ENCODE results near the gene ACSL4.

ACSL4 gene

DNA sequence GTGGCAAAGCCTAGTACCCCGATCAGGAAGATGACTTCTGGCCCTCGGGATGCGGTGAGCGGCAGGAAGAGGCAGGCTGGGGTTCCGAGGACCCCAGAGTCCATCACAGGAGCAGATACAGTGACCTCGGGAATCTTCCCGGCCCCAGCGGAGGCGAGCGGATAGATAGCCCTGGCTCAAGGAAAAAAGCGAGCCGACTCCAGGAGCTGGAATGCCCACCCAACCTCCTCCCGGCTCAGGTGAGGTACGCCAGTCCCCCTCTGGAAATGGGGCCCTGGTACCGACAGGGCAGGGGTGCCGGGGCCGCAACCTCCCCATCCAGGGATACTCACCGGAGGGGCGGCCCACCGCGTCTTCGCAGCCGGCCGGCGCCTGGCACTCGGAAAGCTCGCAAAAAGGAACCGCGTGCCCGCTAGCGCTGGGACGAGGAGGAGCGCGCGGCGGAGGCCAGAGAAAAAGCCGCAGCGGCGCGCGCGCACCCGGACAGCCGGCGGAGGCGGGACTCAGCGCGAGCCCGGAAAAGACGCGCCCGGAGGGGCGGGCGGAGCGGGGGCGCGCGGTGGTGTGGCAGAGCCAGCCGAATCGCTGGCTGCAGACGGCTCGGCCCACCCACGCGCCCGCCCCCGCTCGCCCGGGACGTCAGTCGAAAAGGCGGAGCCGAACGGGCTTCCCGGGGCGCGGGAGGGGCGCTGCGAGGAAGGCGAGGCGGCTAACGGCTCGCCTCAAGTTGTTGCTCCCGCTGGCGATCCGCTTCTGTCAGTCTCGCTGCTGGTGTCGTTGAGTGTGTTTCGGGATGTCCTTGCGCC, at the start of gene ACSL4:
ACSL4 (minus strand) TSS at position 451 of the 806 bp plus-strand sequence. CDS start 49,894 bp downstream, outside the sequence.
- peak; percentile 82 for DNase-seq (ENCODE audit: low read depth)
- TF ChIP-seq, protein P1, sequence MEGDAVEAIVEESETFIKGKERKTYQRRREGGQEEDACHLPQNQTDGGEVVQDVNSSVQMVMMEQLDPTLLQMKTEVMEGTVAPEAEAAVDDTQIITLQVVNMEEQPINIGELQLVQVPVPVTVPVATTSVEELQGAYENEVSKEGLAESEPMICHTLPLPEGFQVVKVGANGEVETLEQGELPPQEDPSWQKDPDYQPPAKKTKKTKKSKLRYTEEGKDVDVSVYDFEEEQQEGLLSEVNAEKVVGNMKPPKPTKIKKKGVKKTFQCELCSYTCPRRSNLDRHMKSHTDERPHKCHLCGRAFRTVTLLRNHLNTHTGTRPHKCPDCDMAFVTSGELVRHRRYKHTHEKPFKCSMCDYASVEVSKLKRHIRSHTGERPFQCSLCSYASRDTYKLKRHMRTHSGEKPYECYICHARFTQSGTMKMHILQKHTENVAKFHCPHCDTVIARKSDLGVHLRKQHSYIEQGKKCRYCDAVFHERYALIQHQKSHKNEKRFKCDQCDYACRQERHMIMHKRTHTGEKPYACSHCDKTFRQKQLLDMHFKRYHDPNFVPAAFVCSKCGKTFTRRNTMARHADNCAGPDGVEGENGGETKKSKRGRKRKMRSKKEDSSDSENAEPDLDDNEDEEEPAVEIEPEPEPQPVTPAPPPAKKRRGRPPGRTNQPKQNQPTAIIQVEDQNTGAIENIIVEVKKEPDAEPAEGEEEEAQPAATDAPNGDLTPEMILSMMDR (conservative IDR thresholded peaks at IDR 0.05; ENCODE audit: low read length), result no peak
- H3K4me3 ChIP-seq (ENCODE audit: low read length), result peak within 1 kb of the TSS; percentile 83

DNA sequence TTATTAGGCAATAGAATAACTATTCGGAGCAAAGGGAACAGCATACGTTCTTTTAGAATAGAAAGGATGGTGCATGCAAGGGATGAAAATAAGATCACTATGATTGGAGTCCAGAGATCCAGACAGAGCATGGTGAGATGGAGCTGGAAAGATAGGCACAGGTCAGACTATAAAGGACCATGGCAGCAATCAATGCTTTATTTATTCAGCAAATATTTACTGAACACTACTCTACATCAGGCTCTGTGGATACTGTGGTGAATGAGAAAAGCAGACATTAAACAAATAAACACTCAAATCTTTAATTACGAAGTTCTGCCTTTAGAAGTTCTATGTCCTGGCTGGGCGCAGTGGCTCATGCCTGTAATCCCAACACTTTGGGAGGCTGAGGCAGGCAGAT, 44.7 kb upstream of the ACSL4 start:
- TF ChIP-seq, protein P1 (conservative IDR thresholded peaks at IDR 0.05; ENCODE audit: low read length), result no peak
- H3K4me3 ChIP-seq (ENCODE audit: low read length), result no peak overlapping the region
- DNase-seq (ENCODE audit: low read depth), result no peak

DNA sequence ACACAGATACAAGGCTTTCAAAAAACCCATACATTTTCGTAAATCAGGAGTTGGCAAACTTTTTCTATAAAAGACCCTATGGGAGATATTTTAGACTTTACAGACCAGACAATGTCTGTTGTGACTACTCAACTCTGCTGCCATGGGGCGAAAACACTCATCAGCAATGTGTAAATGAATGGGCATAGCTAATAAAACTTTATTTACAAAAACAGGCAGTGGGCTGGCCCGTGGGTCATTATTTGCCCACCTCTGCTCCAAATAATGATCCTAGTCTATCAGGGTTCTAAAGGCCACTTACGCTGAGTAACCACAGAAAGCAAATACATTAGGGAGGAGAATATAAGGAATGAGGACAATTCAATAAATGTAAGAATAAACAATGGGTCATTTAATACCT, 43.9 kb upstream of the ACSL4 start:
- no peak overlapping the region for H3K4me3 ChIP-seq (ENCODE audit: low read length)
- DNase-seq (ENCODE audit: low read depth), result no peak
- TF ChIP-seq, protein P1 (conservative IDR thresholded peaks at IDR 0.05; ENCODE audit: low read length), result no peak

DNA sequence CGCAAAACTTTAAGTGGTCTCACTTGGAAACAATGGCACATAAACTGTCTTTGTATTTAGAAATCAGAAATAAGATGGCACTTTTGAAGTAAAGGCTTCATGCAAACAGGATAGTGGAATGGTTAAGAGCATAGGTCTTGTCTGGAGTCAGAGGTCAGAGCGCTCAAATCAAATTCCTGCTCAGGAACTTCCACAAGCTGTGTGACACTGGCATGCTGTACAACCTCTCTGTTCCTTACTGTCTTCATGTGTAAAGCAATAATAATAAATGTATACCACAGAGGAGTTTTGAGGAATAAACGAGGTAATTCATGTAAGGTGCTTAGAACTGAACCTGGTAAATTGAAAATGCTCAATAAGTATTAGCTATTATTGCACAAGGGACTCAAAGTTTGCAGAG, 43.4 kb upstream of the ACSL4 start:
- no peak for DNase-seq (ENCODE audit: low read depth)
- no peak overlapping the region for H3K4me3 ChIP-seq (ENCODE audit: low read length)
- TF ChIP-seq, protein P1 (conservative IDR thresholded peaks at IDR 0.05; ENCODE audit: low read length), result no peak

DNA sequence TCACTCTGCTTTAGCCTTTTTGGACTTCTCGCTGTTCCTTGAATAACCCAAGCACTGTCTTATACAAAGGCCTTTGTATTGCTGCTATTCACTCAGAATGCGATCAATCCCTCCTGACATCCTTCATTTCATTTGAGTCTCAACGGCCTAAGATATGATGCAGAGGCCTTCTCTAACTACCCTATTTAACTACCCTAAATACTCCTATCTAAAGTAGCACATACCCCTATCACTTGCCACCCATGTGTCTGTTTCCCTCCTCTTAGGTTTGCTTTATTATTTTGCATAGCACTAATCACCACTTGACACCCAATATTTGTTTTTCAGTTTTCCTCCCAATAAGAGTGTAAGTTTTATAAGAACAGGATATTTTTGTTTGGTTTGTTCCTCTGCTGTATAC, 42.3 kb upstream of the ACSL4 start:
- no peak for DNase-seq (ENCODE audit: low read depth)
- H3K4me3 ChIP-seq (ENCODE audit: low read length), result no peak overlapping the region
- TF ChIP-seq, protein P1 (conservative IDR thresholded peaks at IDR 0.05; ENCODE audit: low read length), result no peak

DNA sequence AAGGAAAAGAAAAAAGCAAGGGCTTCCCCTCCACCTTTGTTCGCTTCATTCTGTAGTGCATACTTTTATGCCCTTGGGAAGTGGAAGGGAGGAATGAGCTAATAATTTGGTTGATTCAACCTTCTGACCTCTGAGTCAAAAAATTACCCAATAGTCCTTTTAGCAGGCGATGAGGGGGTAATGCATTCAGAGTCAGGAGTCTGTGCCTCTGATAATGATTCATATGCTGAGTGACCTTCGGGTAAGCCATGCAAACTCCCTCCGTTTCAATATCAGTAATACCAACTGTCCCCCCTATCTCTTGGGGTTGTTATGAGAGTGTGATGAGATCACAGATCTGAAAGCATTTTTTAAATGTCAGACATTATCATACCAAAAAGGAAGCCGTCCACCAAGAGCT, 41.6 kb upstream of the ACSL4 start:
- H3K4me3 ChIP-seq (ENCODE audit: low read length), result no peak overlapping the region
- DNase-seq (ENCODE audit: low read depth), result peak; percentile 73
- TF ChIP-seq, protein P1 (conservative IDR thresholded peaks at IDR 0.05; ENCODE audit: low read length), result no peak

DNA sequence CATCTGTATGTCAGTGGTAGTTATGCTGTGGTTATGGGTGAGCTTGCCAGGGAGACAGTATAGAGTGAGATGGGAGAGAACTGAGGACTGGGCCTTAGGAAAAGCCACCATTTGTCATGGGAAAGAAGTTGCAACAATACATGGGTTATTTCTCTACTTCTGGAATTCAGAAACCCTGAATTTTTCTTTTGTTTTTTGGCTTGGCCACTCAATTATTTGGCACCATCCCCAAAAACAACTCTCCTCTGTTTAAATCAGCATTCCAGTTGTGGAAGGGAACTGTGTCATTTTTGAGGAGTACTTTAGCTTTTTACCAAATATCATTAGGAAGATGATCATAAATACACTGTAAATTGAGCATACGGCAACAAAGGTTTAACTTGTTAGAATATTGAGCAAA, 41.1 kb upstream of the ACSL4 start:
- H3K4me3 ChIP-seq (ENCODE audit: low read length), result no peak overlapping the region
- DNase-seq (ENCODE audit: low read depth), result peak; percentile 58
- TF ChIP-seq, protein P1 (conservative IDR thresholded peaks at IDR 0.05; ENCODE audit: low read length), result no peak

All from AG10803 (cell line).